Measurements from ENCODE around the gene GPAT3. TPM values are rescaled to one million over a fixed set of nuclear protein-coding genes. Genes with fewer than 3 reads are reported as not detected.
A peak's percentile ranks its signal among the peaks of the same experiment; 100 is the strongest.

The GPAT3 gene
- total RNA-seq, 1 experiment from 2014 or later, result 29.1 TPM

GRCh38 chr4:83552924-83553323 is 17.0 kb downstream of the GPAT3 start:
- Histone ChIP-seq H3F3A (ENCODE audit: insufficient read depth, low read depth) (peaks cover 16% of the 10 kb centered on the region), H2AFZ (no peak overlapping the region), H3K9me3 (ENCODE audit: insufficient read depth, low read depth) (no peaks in the 10 kb centered on the region), H3K27me3 (ENCODE audit: insufficient read depth, low read depth) (no peaks in the 10 kb centered on the region), H3K4me1 (replicated peaks; ENCODE audit: insufficient read depth) (peaks cover 74% of the 10 kb centered on the region), H3K9me2 (ENCODE audit: insufficient read depth) (no peaks in the 10 kb centered on the region), H4K20me1 (ENCODE audit: insufficient read depth) (no peaks in the 10 kb centered on the region), H3K79me2 (ENCODE audit: low read depth) (peaks cover 72% of the 10 kb centered on the region), H3K27ac (peak overlapping the region; percentile 99), H3K4me2 (peak overlapping the region; percentile 63), H3K36me3 (ENCODE audit: low read depth) (0 out of 2 replicates have a peak, but pooled peaks cover 5% of the 10 kb centered on the region), H3K4me3 (no peak overlapping the region)
- no peak for TF ChIP-seq CTCF (conservative IDR thresholded peaks at IDR 0.05)
- no peak for TF ChIP-seq EZH2 (IDR thresholded peaks at IDR 0.05; ENCODE audit: low read depth)
- peak in 1 of 2 experiments; percentile 87 for DNase-seq
- POLR2A ChIA-PET (ENCODE audit: unreplicated experiment), result interaction anchor here (0.5 to 0.7 kb wide), 3 partner anchors 244 to 273 kb away, joined by 3 to 10 read pairs (median 3); no protein-coding TSS in a partner anchor
- BruUV-seq (replicated peaks), result no TSS peak
- CTCF ChIA-PET, result no interaction called here
- intact Hi-C loops (cut with micrococcal nuclease; ENCODE audit: unreplicated experiment), result no loop called here

- Histone ChIP-seq H3K4me3 (no peak overlapping the region), H4K20me1 (ENCODE audit: insufficient read depth) (no peaks in the 10 kb centered on the region), H3K79me2 (ENCODE audit: low read depth) (peaks cover 82% of the 10 kb centered on the region), H3K4me2 (no peak overlapping the region), H3K9me3 (ENCODE audit: insufficient read depth, low read depth) (no peaks in the 10 kb centered on the region), H3K4me1 (replicated peaks; ENCODE audit: insufficient read depth) (peaks cover 77% of the 10 kb centered on the region), H3F3A (ENCODE audit: insufficient read depth, low read depth) (peaks cover 19% of the 10 kb centered on the region), H3K36me3 (ENCODE audit: low read depth) (0 out of 2 replicates have a peak, but pooled peaks cover 5% of the 10 kb centered on the region), H2AFZ (no peak overlapping the region), H3K27me3 (ENCODE audit: insufficient read depth, low read depth) (no peaks in the 10 kb centered on the region), H3K9me2 (ENCODE audit: insufficient read depth) (no peaks in the 10 kb centered on the region), H3K27ac (peak overlapping the region; percentile 39; the same call in 1 of the 2 replicates)
- CTCF ChIA-PET, result no interaction called here
- POLR2A ChIA-PET (ENCODE audit: unreplicated experiment), result no interaction called here
- DNase-seq, result no peak
- TF ChIP-seq EZH2 (IDR thresholded peaks at IDR 0.05; ENCODE audit: low read depth) (no peak), CTCF (conservative IDR thresholded peaks at IDR 0.05) (no peak)
- BruUV-seq (replicated peaks), result TSS peak; percentile 29
- intact Hi-C loops (cut with micrococcal nuclease; ENCODE audit: unreplicated experiment), result no loop called here
Measured at GRCh38 chr4:83556006-83556707, 20.2 kb downstream of the GPAT3 start.

GRCh38 chr4:83556816-83557215 is 20.9 kb downstream of the GPAT3 start:
- Histone ChIP-seq H4K20me1 (ENCODE audit: insufficient read depth) (no peaks in the 10 kb centered on the region), H3K9me3 (ENCODE audit: insufficient read depth, low read depth) (no peaks in the 10 kb centered on the region), H3K4me3 (no peak overlapping the region), H2AFZ (no peak overlapping the region), H3K36me3 (ENCODE audit: low read depth) (0 out of 2 replicates have a peak, but pooled peaks cover 5% of the 10 kb centered on the region), H3F3A (ENCODE audit: insufficient read depth, low read depth) (peaks cover 19% of the 10 kb centered on the region), H3K9me2 (ENCODE audit: insufficient read depth) (no peaks in the 10 kb centered on the region), H3K4me1 (replicated peaks; ENCODE audit: insufficient read depth) (peaks cover 81% of the 10 kb centered on the region), H3K79me2 (ENCODE audit: low read depth) (peaks cover 85% of the 10 kb centered on the region), H3K4me2 (no peak overlapping the region), H3K27me3 (ENCODE audit: insufficient read depth, low read depth) (no peaks in the 10 kb centered on the region), H3K27ac (peak overlapping the region; percentile 39; the same call in 1 of the 2 replicates)
- ChIA-PET CTCF (no interaction called here), POLR2A (ENCODE audit: unreplicated experiment) (no interaction called here)
- DNase-seq, result peak in 1 of 2 experiments; percentile 34
- intact Hi-C loops (cut with micrococcal nuclease; ENCODE audit: unreplicated experiment), result no loop called here
- TF ChIP-seq CTCF (conservative IDR thresholded peaks at IDR 0.05) (no peak), EZH2 (IDR thresholded peaks at IDR 0.05; ENCODE audit: low read depth) (no peak)
- no TSS peak for BruUV-seq (replicated peaks)

Measured in PC-9 (cell line).